ENCODE results near the gene FECH. TPM values are rescaled to one million over a fixed set of nuclear protein-coding genes. Genes with fewer than 3 reads are reported as not detected.

Gene FECH
- total RNA-seq, 1 experiment from 2014 or later: 24.1 TPM

DNA sequence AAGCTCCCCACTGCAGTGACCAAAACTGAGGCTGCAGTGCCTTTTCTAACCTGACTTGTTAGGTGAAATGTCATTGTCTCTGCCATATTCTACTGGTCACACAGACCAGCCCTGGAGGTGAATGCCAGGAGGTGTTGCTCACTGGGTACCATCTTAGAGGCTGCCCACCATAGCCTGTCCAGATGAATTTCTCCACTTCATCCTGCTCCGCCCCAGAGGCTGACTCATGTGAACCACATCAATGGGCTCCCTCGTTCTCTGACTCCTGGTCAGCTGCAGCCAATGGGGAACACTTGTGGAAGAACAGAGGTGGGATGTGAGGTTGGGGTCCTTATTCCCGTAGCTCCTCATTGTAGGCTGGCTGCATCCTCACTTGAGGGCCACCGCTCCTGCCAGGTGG, 38.5 kb upstream of the FECH start:
- peaks cover 1% of the 10 kb centered on the region for H3K79me1 ChIP-seq (ENCODE audit: insufficient read depth, low read depth, low read length, poor library complexity, severe bottlenecking)
- H3K9me3 ChIP-seq (ENCODE audit: control insufficient read depth, low read depth, low read length): no peaks in the 10 kb centered on the region
- H3K4me1 Mint-ChIP-seq: peaks cover 12 to 14% of the 10 kb centered on the region in 2 experiments
- H3K27ac ChIP-seq (ENCODE audit: insufficient read length, low read depth, low read length): no peak overlapping the region
- no peaks in the 10 kb centered on the region for H4K20me1 ChIP-seq (ENCODE audit: control insufficient read depth, insufficient read depth, insufficient read length)
- H3T11ph ChIP-seq (ENCODE audit: low read length): no peak overlapping the region
- no CpG with 5 or more reads among the region's 4 CpGs for WGBS (ENCODE audit: extremely low coverage, insufficient read length, low lambda C conversion rate)
- H3K9ac ChIP-seq (ENCODE audit: extremely low read depth, insufficient read length, low read length): no peak overlapping the region
- peaks cover 4% of the 10 kb centered on the region; the same call in 1 of the 2 replicates for H3K79me2 ChIP-seq (ENCODE audit: insufficient read depth, low read length)
- no peak overlapping the region for H2BK15ac ChIP-seq (ENCODE audit: low read depth, low read length)
- H2AK5ac ChIP-seq (ENCODE audit: insufficient read length, low read length): no peak overlapping the region
- no peaks in the 10 kb centered on the region for H3K27me3 ChIP-seq (ENCODE audit: insufficient read depth, low read length)
- H3K36me3 Mint-ChIP-seq (ENCODE audit: insufficient read depth in 1 of 3, low read depth in 3 of 3): peaks cover 2 to 8% (median 7%) of the 10 kb centered on the region in 3 experiments; a peak in 5 of 7 replicates
- H2BK20ac ChIP-seq (ENCODE audit: low read depth, low read length, poor library complexity, severe bottlenecking): no peak overlapping the region
- no peak overlapping the region for H2BK12ac ChIP-seq (ENCODE audit: insufficient read length, low read depth, low read length)
- no peak overlapping the region for H4K5ac ChIP-seq (ENCODE audit: insufficient read length, low read depth, low read length)
- no peak for DNase-seq
- H4K8ac ChIP-seq (replicated peaks; ENCODE audit: insufficient read length, low read depth, low read length): no peak overlapping the region
- H3K27me3 Mint-ChIP-seq (ENCODE audit: low read depth): no peaks in the 10 kb centered on the region
- peaks cover 2% of the 10 kb centered on the region for H3K4me1 ChIP-seq (ENCODE audit: insufficient read depth, low read length)
- no peaks in the 10 kb centered on the region for H3K23me2 ChIP-seq (ENCODE audit: insufficient read length, low read depth, low read length, poor library complexity, severe bottlenecking)
- no peak overlapping the region for H4K91ac ChIP-seq (ENCODE audit: insufficient read length, low read depth, low read length)
- no peak overlapping the region for H3K14ac ChIP-seq (ENCODE audit: insufficient read depth, low read length)
- no peaks in the 10 kb centered on the region for H3K9me3 Mint-ChIP-seq
- H3K27ac Mint-ChIP-seq: no peak overlapping the region
- H2BK5ac ChIP-seq (ENCODE audit: insufficient read length, low read length): no peak overlapping the region
- TF ChIP-seq, protein P1, sequence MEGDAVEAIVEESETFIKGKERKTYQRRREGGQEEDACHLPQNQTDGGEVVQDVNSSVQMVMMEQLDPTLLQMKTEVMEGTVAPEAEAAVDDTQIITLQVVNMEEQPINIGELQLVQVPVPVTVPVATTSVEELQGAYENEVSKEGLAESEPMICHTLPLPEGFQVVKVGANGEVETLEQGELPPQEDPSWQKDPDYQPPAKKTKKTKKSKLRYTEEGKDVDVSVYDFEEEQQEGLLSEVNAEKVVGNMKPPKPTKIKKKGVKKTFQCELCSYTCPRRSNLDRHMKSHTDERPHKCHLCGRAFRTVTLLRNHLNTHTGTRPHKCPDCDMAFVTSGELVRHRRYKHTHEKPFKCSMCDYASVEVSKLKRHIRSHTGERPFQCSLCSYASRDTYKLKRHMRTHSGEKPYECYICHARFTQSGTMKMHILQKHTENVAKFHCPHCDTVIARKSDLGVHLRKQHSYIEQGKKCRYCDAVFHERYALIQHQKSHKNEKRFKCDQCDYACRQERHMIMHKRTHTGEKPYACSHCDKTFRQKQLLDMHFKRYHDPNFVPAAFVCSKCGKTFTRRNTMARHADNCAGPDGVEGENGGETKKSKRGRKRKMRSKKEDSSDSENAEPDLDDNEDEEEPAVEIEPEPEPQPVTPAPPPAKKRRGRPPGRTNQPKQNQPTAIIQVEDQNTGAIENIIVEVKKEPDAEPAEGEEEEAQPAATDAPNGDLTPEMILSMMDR (conservative IDR thresholded peaks at IDR 0.05): no peak
- no peak overlapping the region for H3K56ac ChIP-seq (ENCODE audit: insufficient read length, low read depth, low read length)
- no peak overlapping the region for H3K4ac ChIP-seq (ENCODE audit: low read depth, low read length)
- H2AFZ ChIP-seq (ENCODE audit: low read length): no peak overlapping the region
- no peak overlapping the region for H3K18ac ChIP-seq (ENCODE audit: insufficient read length, low read depth, low read length)
- H2BK120ac ChIP-seq (ENCODE audit: low read depth, low read length, poor library complexity, severe bottlenecking): no peak overlapping the region
- no peak overlapping the region for H3K4me2 ChIP-seq (ENCODE audit: insufficient read depth, insufficient read length, low read length)
- H3K23ac ChIP-seq (ENCODE audit: insufficient read length, low read depth, low read length): no peak overlapping the region
- H3K4me3 Mint-ChIP-seq: no peak overlapping the region

Measured in H9 (cell line).